ENCODE measurements around the gene GAST. TPM values are rescaled to one million over a fixed set of nuclear protein-coding genes. Genes with fewer than 3 reads are reported as not detected.

GAST gene
- total RNA-seq, 4 donors from 2014 or later = not detected

DNA sequence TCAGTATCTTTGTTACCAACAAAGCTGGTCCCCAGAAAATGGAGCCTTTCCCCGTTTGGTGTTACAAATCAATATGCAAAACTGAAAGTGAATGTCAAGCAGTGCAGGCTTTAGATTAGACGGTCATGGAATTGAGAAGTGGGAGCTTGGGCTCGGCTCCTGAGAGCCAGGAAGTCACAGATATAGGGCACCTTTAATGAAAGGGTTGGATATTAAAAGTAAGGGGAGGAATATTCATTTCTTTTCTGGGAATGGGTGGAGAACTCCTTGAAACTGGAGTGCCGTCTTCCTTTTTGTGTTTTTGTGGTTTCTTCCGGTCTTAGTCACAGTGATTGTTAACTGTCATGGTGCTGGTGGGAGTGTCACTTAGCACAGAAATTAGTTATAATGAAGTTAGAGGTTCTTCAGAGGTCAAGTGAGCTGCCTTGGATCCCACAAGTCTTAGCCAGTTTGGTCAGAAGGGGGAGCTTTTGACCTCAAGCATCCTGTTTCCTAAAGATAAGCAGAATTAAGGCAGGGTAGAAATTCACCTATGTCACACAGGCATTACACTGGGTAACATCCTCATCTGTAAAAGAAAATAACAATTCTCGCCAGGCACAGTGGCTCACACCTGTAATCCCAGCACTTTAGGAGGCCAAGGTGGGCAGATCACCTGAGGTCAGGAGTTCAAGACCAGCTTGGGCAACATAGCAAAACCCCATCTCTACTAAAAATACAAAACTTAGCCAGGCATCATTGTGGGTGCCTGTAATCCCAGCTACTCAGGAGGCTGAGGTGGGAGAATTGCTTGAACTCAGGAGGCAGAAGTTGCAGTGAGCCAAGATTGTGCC is 33.0 kb upstream of the GAST start:
- Histone ChIP-seq H3K4me1 (peaks cover 0 to 39% (median 16%) of the 10 kb centered on the region in 3 donors), H3K27me3 (no peaks in the 10 kb centered on the region), H3K27ac (peak overlapping the region; percentile 73 to 93 (median 82)), H3K9me3 (no peaks in the 10 kb centered on the region), H3K36me3 (no peaks in the 10 kb centered on the region), H3K4me3 (peak overlapping the region; percentile 3 to 60 (median 26))
- DNase-seq = no peak
- intact Hi-C loops (cut with DNase I) = no loop called here
- 12 to 16% methylated on average over 6 of the region's 6 CpGs for WGBS, 2 donors
- TF ChIP-seq CTCF (IDR thresholded peaks at IDR 0.05) = peak in 2 of 6 experiments; percentile 13 to 24
- no peak for TF ChIP-seq POLR2A (IDR thresholded peaks at IDR 0.05)

GRCh38 chr17:41679740-41680425 is 32.2 kb upstream of the GAST start:
- intact Hi-C loops (cut with DNase I) = no loop called here
- 66 to 70% methylated on average over 3 to 5 of the region's 5 CpGs for WGBS, 2 donors
- H3K27ac ChIP-seq = peak overlapping the region; percentile 73 to 93 (median 82)

DNA sequence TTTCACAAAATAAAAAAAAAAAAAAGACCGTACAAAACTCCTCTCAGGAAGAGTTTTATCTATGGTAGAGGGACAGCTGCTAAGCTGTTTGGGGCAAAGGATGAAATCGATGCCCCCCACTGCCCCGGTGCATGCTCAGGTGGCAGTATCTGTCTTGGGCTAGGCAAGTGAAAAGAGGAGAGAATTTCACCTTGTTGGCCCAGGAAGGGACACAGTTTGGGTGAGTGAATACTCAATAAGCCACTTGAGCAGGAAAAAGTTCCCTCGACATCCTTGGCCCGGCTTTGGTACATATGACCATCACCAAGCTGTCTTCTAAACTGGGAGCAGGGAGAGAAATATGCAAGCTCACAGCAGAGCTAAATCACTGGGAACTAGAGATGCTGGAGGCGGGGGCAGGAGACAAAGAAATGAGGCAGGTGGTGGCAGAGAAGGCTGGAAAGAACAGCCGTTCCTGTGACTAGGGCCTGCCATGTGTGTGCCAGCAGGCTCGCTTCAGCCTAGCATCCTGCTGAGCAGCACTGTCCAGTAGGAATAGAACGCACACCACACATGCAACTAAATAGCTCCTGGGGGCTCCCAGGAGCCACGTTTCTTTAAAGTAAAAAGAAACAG is 31.6 kb upstream of the GAST start:
- Histone ChIP-seq H3K27ac (no peak overlapping the region), H3K4me1 (peaks cover 0 to 39% (median 16%) of the 10 kb centered on the region in 3 donors), H3K4me3 (no peak overlapping the region), H3K27me3 (no peaks in the 10 kb centered on the region), H3K9me3 (no peaks in the 10 kb centered on the region), H3K36me3 (no peaks in the 10 kb centered on the region)
- no peak for DNase-seq
- WGBS, 2 donors = 87 to 88% methylated on average over 10 of the region's 10 CpGs
- no peak for TF ChIP-seq CTCF (IDR thresholded peaks at IDR 0.05)
- no peak for TF ChIP-seq POLR2A (IDR thresholded peaks at IDR 0.05)
- intact Hi-C loops (cut with DNase I) = no loop called here

More at GRCh38 chr17:41679740-41680425, 32.2 kb upstream of the GAST start:
- no peaks in the 10 kb centered on the region for H3K9me3 ChIP-seq
- no peak for TF ChIP-seq POLR2A (IDR thresholded peaks at IDR 0.05)
- no peak for TF ChIP-seq CTCF (IDR thresholded peaks at IDR 0.05)
- no peaks in the 10 kb centered on the region for H3K36me3 ChIP-seq
- no peak for DNase-seq
- H3K4me3 ChIP-seq = no peak overlapping the region
- H3K4me1 ChIP-seq = peaks cover 0 to 39% (median 16%) of the 10 kb centered on the region in 3 donors
- H3K27me3 ChIP-seq = no peaks in the 10 kb centered on the region

DNA sequence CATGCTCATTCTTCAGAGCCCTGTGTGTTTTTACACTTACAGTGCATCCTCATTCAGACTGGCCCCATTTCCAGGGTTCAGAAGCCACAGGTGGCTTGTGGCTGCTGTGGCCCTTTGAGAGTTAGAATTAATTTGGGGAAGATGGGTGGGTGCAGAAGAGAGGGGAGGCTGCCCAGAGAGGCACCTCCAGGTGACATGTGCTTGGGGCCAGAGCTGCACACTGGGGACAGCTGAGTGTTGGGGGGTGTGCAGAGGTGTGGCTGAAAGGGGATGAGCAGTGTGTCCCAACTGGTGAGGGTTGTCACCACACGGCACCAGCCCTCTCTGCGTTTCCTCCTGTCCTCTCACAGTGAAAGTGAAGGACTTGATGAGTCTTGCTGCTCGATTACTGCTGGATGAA is 30.4 kb upstream of the GAST start:
- Histone ChIP-seq H3K36me3 (no peaks in the 10 kb centered on the region), H3K27ac (no peak overlapping the region), H3K27me3 (no peaks in the 10 kb centered on the region), H3K9me3 (no peaks in the 10 kb centered on the region), H3K4me1 (peaks cover 0 to 29% (median 11%) of the 10 kb centered on the region in 3 donors), H3K4me3 (no peak overlapping the region)
- no peak for DNase-seq
- 83% methylated on average over 3 of the region's 3 CpGs for WGBS, 2 donors
- TF ChIP-seq CTCF (IDR thresholded peaks at IDR 0.05) (no peak), POLR2A (IDR thresholded peaks at IDR 0.05) (no peak)
- intact Hi-C loops (cut with DNase I) = no loop called here

DNA sequence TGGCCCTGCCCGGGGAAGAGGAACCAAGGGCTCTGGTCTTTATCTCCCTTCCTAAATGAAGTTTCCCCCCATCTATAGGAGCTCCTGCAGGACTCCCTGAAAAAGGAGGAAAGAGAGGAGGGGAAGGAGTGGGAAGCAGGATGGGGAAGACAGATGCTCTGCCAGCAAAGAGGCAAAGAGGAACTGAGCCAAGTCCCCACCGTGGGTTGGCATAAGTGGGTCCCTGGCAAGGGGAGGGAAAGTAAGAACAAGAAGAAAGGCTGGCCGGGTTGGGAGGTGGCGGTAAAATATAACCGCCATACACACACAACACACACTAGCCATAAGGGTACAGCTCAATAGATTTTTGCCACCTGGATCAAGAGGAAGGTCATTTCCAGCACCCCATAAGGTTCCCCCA is 29.5 kb upstream of the GAST start:
- H3K27me3 ChIP-seq = no peaks in the 10 kb centered on the region
- H3K4me3 ChIP-seq = no peak overlapping the region
- no peak overlapping the region for H3K27ac ChIP-seq
- H3K4me1 ChIP-seq = peaks cover 0 to 26% (median 8%) of the 10 kb centered on the region in 3 donors
- H3K9me3 ChIP-seq = no peaks in the 10 kb centered on the region
- no peak for DNase-seq
- H3K36me3 ChIP-seq = no peaks in the 10 kb centered on the region
- TF ChIP-seq POLR2A (IDR thresholded peaks at IDR 0.05) (no peak), CTCF (IDR thresholded peaks at IDR 0.05) (no peak)
- 75 to 87% methylated on average over 4 to 5 of the region's 5 CpGs for WGBS, 2 donors
- intact Hi-C loops (cut with DNase I) = no loop called here

Data from esophagus squamous epithelium (tissue), 5 donors.